ENCODE measurements around the gene THADA.
A peak's percentile ranks its signal among the peaks of the same experiment; 100 is the strongest.

The THADA gene

DNA sequence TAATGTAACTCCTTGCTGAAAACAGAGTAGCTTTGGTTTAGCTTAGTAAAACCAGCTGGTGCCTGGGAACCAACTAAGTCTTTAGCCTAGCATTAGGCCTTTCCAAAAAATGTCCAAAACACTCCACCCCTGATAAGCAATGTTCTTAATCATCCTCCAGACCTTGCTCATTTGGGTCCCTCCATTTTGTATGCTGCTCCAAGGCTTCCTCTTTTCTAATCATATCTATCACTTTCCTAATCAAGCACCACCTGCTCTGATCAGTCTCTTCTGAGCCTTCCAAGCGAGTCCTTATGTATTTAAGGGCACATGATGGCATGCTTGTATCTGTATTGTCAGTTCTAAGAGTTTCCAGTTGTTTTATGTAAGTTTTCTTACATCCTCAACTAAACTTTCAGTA is 23.6 kb downstream of the THADA start:
- ChIA-PET CTCF (interaction anchor here (1.4 kb wide), 1 partner anchor 13 kb away, joined by 3 read pairs; no protein-coding TSS in a partner anchor), POLR2A (no interaction called here)
- DNase-seq (ENCODE audit: extremely low spot score): no peak
- TF ChIP-seq, protein P1, sequence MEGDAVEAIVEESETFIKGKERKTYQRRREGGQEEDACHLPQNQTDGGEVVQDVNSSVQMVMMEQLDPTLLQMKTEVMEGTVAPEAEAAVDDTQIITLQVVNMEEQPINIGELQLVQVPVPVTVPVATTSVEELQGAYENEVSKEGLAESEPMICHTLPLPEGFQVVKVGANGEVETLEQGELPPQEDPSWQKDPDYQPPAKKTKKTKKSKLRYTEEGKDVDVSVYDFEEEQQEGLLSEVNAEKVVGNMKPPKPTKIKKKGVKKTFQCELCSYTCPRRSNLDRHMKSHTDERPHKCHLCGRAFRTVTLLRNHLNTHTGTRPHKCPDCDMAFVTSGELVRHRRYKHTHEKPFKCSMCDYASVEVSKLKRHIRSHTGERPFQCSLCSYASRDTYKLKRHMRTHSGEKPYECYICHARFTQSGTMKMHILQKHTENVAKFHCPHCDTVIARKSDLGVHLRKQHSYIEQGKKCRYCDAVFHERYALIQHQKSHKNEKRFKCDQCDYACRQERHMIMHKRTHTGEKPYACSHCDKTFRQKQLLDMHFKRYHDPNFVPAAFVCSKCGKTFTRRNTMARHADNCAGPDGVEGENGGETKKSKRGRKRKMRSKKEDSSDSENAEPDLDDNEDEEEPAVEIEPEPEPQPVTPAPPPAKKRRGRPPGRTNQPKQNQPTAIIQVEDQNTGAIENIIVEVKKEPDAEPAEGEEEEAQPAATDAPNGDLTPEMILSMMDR (IDR thresholded peaks at IDR 0.05; ENCODE audit: control extremely low read depth, extremely low read depth, low read depth, missing control alignments): no peak

DNA sequence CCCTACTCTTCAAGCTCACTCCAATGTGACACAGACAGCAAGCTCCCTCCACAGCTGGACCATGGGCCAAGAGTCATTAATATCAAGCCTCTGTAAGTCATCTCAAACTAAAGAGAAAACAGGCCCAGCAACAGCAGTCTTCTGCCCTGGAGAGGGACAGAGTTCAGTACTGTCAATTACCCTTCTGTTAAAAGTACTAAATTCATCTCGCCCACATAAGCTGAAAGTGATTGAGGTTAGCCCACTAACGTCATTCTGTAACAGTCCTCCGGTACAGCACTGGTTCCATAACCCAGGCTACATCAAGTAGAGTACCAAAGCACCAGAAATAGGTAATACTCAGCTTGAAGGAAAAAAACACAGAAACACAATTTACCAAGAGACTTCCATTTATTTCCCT is 25.9 kb downstream of the THADA start:
- ChIA-PET CTCF (interaction anchor here (0.8 to 1.7 kb wide), 8 partner anchors 8 to 759 kb away, joined by 3 to 12 read pairs (median 4); no protein-coding TSS in a partner anchor), POLR2A (interaction anchor here (1.0 kb wide), 1 partner anchor 343 kb away, joined by 5 read pairs; the partner anchor contains the start of gene ZFP36L2)
- TF ChIP-seq, protein P1 (IDR thresholded peaks at IDR 0.05; ENCODE audit: control extremely low read depth, extremely low read depth, low read depth, missing control alignments): no peak
- DNase-seq (ENCODE audit: extremely low spot score): peak; percentile 34

DNA sequence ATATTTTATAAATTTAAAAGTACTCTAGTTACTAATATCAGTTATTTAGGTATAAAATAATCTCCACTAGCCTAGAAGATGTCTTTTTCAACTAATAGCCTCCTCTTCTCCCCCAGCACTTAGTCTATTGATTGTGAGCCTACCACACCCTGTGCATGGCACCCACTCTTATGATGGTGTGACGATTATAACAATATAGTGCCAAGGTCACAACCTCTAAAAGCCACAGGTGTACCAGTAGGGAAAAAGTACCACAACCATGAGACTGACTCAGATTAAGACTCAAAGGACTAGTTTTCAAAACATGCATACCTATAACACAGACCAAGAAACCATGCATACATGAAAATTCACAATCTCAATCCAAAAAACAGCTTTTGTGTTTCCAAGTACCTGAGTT is 27.6 kb downstream of the THADA start:
- TF ChIP-seq, protein P1 (IDR thresholded peaks at IDR 0.05; ENCODE audit: control extremely low read depth, extremely low read depth, low read depth, missing control alignments): no peak
- DNase-seq (ENCODE audit: extremely low spot score): no peak
- POLR2A ChIA-PET: no interaction called here
- CTCF ChIA-PET: interaction anchor here (1.0 to 8.1 kb wide), 5 partner anchors 9 to 740 kb away, joined by 3 to 62 read pairs (median 4); no protein-coding TSS in a partner anchor

DNA sequence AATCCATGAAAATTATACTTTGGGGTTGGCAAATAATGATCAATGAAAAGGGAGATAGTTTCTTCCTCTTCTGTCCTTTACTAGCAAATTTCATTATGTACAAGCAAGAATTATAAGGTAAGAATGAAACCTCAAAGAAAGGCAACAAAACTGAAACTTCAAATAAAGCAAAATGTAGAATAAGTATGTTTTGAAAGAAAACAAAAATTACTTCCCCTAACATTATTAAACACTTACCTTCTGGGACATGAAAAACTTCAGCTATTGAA is 29.4 kb downstream of the THADA start:
- TF ChIP-seq, protein P1 (IDR thresholded peaks at IDR 0.05; ENCODE audit: control extremely low read depth, extremely low read depth, low read depth, missing control alignments): no peak
- peak; percentile 21 for DNase-seq (ENCODE audit: extremely low spot score)
- ChIA-PET CTCF (interaction anchor here (0.9 to 8.1 kb wide), 7 partner anchors 10 to 738 kb away, joined by 3 to 62 read pairs (median 5); no protein-coding TSS in a partner anchor), POLR2A (no interaction called here)

DNA sequence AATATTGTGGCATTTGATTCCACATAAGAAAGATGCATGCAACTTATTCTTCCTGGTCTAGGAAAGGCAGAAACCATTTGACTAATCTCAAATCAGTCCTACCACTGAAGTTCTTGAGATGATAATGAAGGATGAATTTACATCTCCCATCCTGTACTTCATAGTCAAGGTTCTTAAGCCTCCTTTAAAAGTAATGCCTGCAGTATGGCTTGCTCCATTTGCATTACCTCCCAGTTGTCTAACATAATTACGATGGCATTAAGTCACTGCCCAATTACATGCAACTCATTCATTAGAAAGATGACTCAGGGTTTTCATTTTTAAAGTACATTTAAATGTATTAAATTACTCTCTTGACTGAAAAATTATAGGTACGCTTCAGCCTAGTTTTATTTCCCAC is 32.2 kb downstream of the THADA start:
- CTCF ChIA-PET: interaction anchor here (8.1 kb wide), 1 partner anchor 14 kb away, joined by 62 read pairs; no protein-coding TSS in a partner anchor
- TF ChIP-seq, protein P1 (IDR thresholded peaks at IDR 0.05; ENCODE audit: control extremely low read depth, extremely low read depth, low read depth, missing control alignments): no peak
- POLR2A ChIA-PET: no interaction called here
- DNase-seq (ENCODE audit: extremely low spot score): no peak

DNA sequence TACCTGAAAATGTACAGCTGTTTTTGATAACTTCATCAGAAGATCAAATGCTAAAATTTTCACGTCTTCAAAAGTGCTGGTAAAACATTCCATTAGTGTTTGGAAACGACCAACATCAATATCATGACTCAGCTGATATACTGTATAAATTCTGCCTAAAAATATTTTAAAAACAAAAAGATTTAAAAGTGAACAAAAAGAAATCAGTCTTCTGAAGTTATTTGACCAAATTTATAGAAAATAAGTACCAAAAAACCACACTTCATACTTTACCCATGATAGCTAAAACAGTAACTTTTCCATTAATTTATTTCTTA is 35.6 kb downstream of the THADA start:
- TF ChIP-seq, protein P1 (IDR thresholded peaks at IDR 0.05; ENCODE audit: control extremely low read depth, extremely low read depth, low read depth, missing control alignments): no peak
- DNase-seq (ENCODE audit: extremely low spot score): no peak
- POLR2A ChIA-PET: no interaction called here
- CTCF ChIA-PET: interaction anchor here (0.8 to 2.0 kb wide), 10 partner anchors 10 to 732 kb away, joined by 3 to 15 read pairs (median 4); no protein-coding TSS in a partner anchor
